HepG2 (cell line): ENCODE results near the gene ATG5. TPM values are rescaled to one million over a fixed set of nuclear protein-coding genes. Genes with fewer than 3 reads are reported as not detected.

Experiments
- ATAC-seq: fragments of 200-7000 bp; cut with Tn5 transposase; 3 replicates; pipeline ENCODE4 v1.9.1; 2020; ENCODE audit warnings: mild to moderate bottlenecking, moderate library complexity
- BruUV-seq: library from RNA; stranded (reverse); fragments of 400-500 nt; replicated peaks from 2 replicates; lab custom pipeline; 2021; lab: Mats Ljungman, UMichigan
- CTCF ChIA-PET: fragments of 300-600 bp; formaldehyde crosslinking; extraction: SDS; loops from one replicate; lab custom pipeline; 2021; ENCODE audit warnings: low total read pairs, inconsistent platforms, low intra/inter-chr PET ratio; lab: Yijun Ruan, JAX
- POLR2A ChIA-PET: fragments of 350-600 bp; sonication (Branson Sonifier 250); formaldehyde crosslinking; loops from one replicate; lab custom pipeline; 2020; ENCODE audit warnings: antibody characterized with exemption, inconsistent platforms; lab: Yijun Ruan, JAX
- DNase-seq: peaks from one replicate; pipeline ENCODE4 v3.0.0-alpha.2; 2015; ENCODE audit warnings: low spot score
- FAIRE-seq: peaks from 3 replicates; lab custom pipeline; 2011; peaks lifted over from hg19 to GRCh38; lab: Jason Lieb, UNC
- H2AFZ ChIP-seq: one replicate; pipeline ENCODE4 v1.6.1; 2011; ENCODE audit warnings: low read length, inconsistent platforms
- H3K27ac ChIP-seq: fragments of 300-600 bp; 3 replicates; pipeline ENCODE4 v1.8.0; 2011; ENCODE audit warnings: mixed run types, mild to moderate bottlenecking, mixed read lengths, low read length, inconsistent platforms; ENCODE audit not compliant: insufficient read depth; ENCODE audit errors: extremely low read length
- H3K27me3 ChIP-seq, 2 experiments: fragments of 200-600 bp in 1 of 2; 2 replicates in 1 of 2; 3 replicates in 1 of 2; pipeline versions ENCODE4 v1.6.0 to v1.8.0; 2011; ENCODE audit warnings: low read length in 2 of 2, mild to moderate bottlenecking in 2 of 2, moderate library complexity in 2 of 2, inconsistent platforms in 1 of 2; ENCODE audit not compliant: insufficient read depth in 2 of 2, control insufficient read depth in 1 of 2
- H3K36me3 ChIP-seq, 2 experiments: fragments of 200-600 bp in 1 of 2; replicated peaks in 1 of 2; 2 replicates in 1 of 2; 3 replicates in 1 of 2; pipeline versions ENCODE4 v1.5.1 to v1.8.0; 2011; ENCODE audit warnings: low read length in 2 of 2, inconsistent platforms in 1 of 2; ENCODE audit not compliant: insufficient read depth in 2 of 2, control insufficient read depth in 1 of 2
- H3K4me1 ChIP-seq: 2 replicates; pipeline ENCODE4 v1.5.1; 2012; ENCODE audit warnings: low read length, inconsistent platforms; ENCODE audit not compliant: insufficient read depth
- H3K4me2 ChIP-seq: 2 replicates; pipeline ENCODE4 v1.6.0; 2011; ENCODE audit warnings: low read depth, low read length, inconsistent platforms
- H3K4me3 ChIP-seq, 3 experiments: fragments of 200-600 bp in 1 of 3; sonication (generic), shearing (Covaris generic) in 1 of 3; replicated peaks in 1 of 3; 2 replicates each; pipeline ENCODE4 v1.5.1; 2011 to 2016; ENCODE audit warnings: low read length in 3 of 3, inconsistent platforms in 2 of 3, low read depth in 2 of 3, mild to moderate bottlenecking in 2 of 3, control low read depth in 1 of 3, mixed read lengths in 1 of 3; ENCODE audit not compliant: insufficient read depth in 1 of 3
- H3K79me2 ChIP-seq: one replicate; pipeline ENCODE4 v1.6.1; 2011; ENCODE audit warnings: low read length, inconsistent platforms; ENCODE audit not compliant: insufficient read depth
- H3K9ac ChIP-seq: 2 replicates; pipeline ENCODE4 v1.6.0; 2011; ENCODE audit warnings: mild to moderate bottlenecking, low read depth, low read length, inconsistent platforms; ENCODE audit not compliant: insufficient read depth
- H3K9me3 ChIP-seq: 2 replicates; pipeline ENCODE4 v1.5.1; 2012; ENCODE audit warnings: mild to moderate bottlenecking, low read length
- H4K20me1 ChIP-seq: 2 replicates; pipeline ENCODE4 v1.6.0; 2011; ENCODE audit warnings: inconsistent platforms, mild to moderate bottlenecking, low read length, moderate library complexity; ENCODE audit not compliant: insufficient read depth
- CENPX ChIP-seq: sonication (generic); formaldehyde crosslinking; IDR thresholded peaks from 2 replicates; pipeline ENCODE4 v1.9.0; 2021; ENCODE audit warnings: mild to moderate bottlenecking, missing genetic modification reagents, moderate library complexity
- HES4 ChIP-seq: sonication (generic); formaldehyde crosslinking; IDR thresholded peaks from 2 replicates; pipeline ENCODE4 v1.9.0; 2021; ENCODE audit warnings: mild to moderate bottlenecking, missing genetic modification reagents, borderline replicate concordance
- HMGA1 ChIP-seq: sonication (generic); formaldehyde crosslinking; conservative IDR thresholded peaks from 2 replicates; pipeline ENCODE4 v1.4.0; 2020; ENCODE audit warnings: missing genetic modification reagents
- MYNN ChIP-seq: sonication (generic); formaldehyde crosslinking; IDR thresholded peaks from 2 replicates; pipeline ENCODE4 v1.4.0; 2020; ENCODE audit warnings: mild to moderate bottlenecking, low read depth, missing genetic modification reagents
- SIN3A ChIP-seq: IDR thresholded peaks from 2 replicates; pipeline ENCODE4 v1.6.1; 2011; ENCODE audit warnings: low read depth, mild to moderate bottlenecking, control low read depth, low read length, borderline replicate concordance
- ZC3H13 ChIP-seq: sonication (generic); formaldehyde crosslinking; IDR thresholded peaks from 2 replicates; pipeline ENCODE4 v1.8.1; 2023; ENCODE audit warnings: mild to moderate bottlenecking, missing genetic modification reagents, moderate library complexity
- ZNF558 ChIP-seq: sonication (generic); formaldehyde crosslinking; IDR thresholded peaks from 2 replicates; pipeline ENCODE4 v1.9.0; 2022; ENCODE audit warnings: mild to moderate bottlenecking, missing genetic modification reagents, borderline replicate concordance
- ZNF674 ChIP-seq: sonication (generic); formaldehyde crosslinking; IDR thresholded peaks from 2 replicates; pipeline ENCODE4 v1.5.0; 2020; ENCODE audit warnings: low read depth, mild to moderate bottlenecking, missing genetic modification reagents
- ZNF737 ChIP-seq: sonication (generic); formaldehyde crosslinking; IDR thresholded peaks from 2 replicates; pipeline ENCODE4 v1.5.0; 2020; ENCODE audit warnings: missing genetic modification reagents, mild to moderate bottlenecking, borderline replicate concordance
- ZNF761 ChIP-seq: sonication (generic); formaldehyde crosslinking; conservative IDR thresholded peaks from 2 replicates; pipeline ENCODE4 v1.4.0; 2020; ENCODE audit warnings: mild to moderate bottlenecking, missing genetic modification reagents
- WGBS: methylation state at CpG from one replicate; pipeline ENCODE4 v1.1.6; 2017; ENCODE audit warnings: low lambda C conversion rate; 5-methylcytosine and 5-hydroxymethylcytosine counted together
- in situ Hi-C: cut with HindIII; loops from 2 replicates; pipeline ENCODE4 v1.10.0; 2017; ENCODE audit warnings: low pct_unique_long_range_greater_than_20kb; ENCODE audit not compliant: extremely low pct_ligation_motif_present
- intact Hi-C: fragments of 100-400 bp; cut with micrococcal nuclease; formaldehyde crosslinking; loops from one replicate; pipeline ENCODE4 v1.10.0; 2022; ENCODE audit not compliant: unreplicated experiment
- polyA plus RNA-seq, 8 experiments: library from polyadenylated mRNA; depleted of rRNA in 3 of 8; stranded (reverse) in 7 of 8; unstranded in 1 of 8; fragments of >200 nt; fragmentation: Illumina TruSeq in 4 of 8; extraction: Trizol in 4 of 8; gene quantifications; 2 replicates each; pipeline versions ENCODE4 v1.2.1 to v1.2.3, GENCODE V29; 2011 to 2016; ENCODE audit warnings: low read depth in 4 of 8, missing spikeins in 1 of 8, mixed read lengths in 1 of 8; ENCODE audit not compliant: insufficient read depth in 1 of 8
- total RNA-seq, 5 experiments: library from RNA; depleted of rRNA; stranded (reverse); fragments of >200 nt; fragmentation: Illumina TruSeq; extraction: Trizol; gene quantifications; 2 replicates each; pipeline ENCODE4 v1.2.3, GENCODE V29; 2016; ENCODE audit warnings: low read depth in 1 of 5
- TF ChIP-seq, protein P1 (sequence below): sonication (generic); formaldehyde crosslinking; IDR thresholded peaks from 2 replicates; pipeline ENCODE4 v1.4.0; 2020; ENCODE audit warnings: missing genetic modification reagents
- TF ChIP-seq, protein P2 (sequence below): sonication (generic); formaldehyde crosslinking; IDR thresholded peaks from 2 replicates; pipeline ENCODE4 v1.4.0; 2020; ENCODE audit warnings: missing genetic modification reagents
- TF ChIP-seq, protein P3 (sequence below): sonication (generic); formaldehyde crosslinking; IDR thresholded peaks from 2 replicates; pipeline ENCODE4 v1.5.0; 2020; ENCODE audit warnings: mild to moderate bottlenecking, missing genetic modification reagents

Gene ATG5
- total and polyA plus RNA-seq, 2 of the 13 experiments (the other 11 are each of a cell fraction or from before 2014, with no cell fraction given): 21.3 to 48.0 TPM

DNA sequence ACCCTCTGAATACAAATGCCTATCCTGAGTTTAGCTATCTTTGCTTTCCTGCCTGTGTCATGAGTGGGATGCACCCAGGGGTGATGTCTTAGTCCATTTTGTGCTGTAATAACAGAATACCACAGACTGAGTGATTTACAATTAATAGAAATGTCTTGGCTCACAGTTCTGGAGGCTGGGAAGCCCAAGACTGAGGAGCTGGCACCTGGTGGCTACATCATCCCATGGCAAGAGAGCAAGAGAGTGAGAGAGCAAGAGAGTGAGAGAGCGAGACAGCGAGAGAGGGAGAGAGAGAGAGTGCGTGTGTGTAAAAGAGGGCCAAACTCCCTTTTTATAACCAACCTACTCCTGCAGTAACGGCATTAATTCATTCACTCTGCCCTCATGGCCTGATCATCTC, 162.6 kb downstream of the ATG5 start:
- no peak for DNase-seq
- no TSS peak for BruUV-seq
- intact Hi-C loops: no loop called here
- ATAC-seq: no peak
- in situ Hi-C loops: no loop called here
- H3K27me3 ChIP-seq: peaks cover 0 to 5% of the 10 kb centered on the region in 2 experiments; a peak in 3 of 5 replicates
- no peaks in the 10 kb centered on the region for H3K36me3 ChIP-seq
- no peak overlapping the region for H2AFZ ChIP-seq
- POLR2A ChIA-PET: no interaction called here
- no peak overlapping the region for H3K27ac ChIP-seq
- H3K4me2 ChIP-seq: peak overlapping the region; percentile 72; the same call in 1 of the 2 replicates
- FAIRE-seq: no peak
- no peaks in the 10 kb centered on the region for H3K9me3 ChIP-seq
- WGBS: 66% methylated on average over 4 of the region's 4 CpGs
- no peaks in the 10 kb centered on the region for H4K20me1 ChIP-seq
- no peak overlapping the region for H3K4me3 ChIP-seq
- H3K9ac ChIP-seq: no peak overlapping the region
- peaks cover 24% of the 10 kb centered on the region for H3K4me1 ChIP-seq
- CTCF ChIA-PET: no interaction called here
- no peaks in the 10 kb centered on the region for H3K79me2 ChIP-seq
- TF ChIP-seq ZNF761 (CRISPR knock-in tag) (no peak), MYNN (no peak), ZNF674 (CRISPR knock-in tag) (no peak), ZNF558 (no peak), SIN3A (no peak), ZNF737 (CRISPR knock-in tag) (no peak), HES4 (no peak), CENPX (CRISPR knock-in tag) (no peak), HMGA1 (CRISPR knock-in tag) (no peak), ZC3H13 (no peak)
- TF ChIP-seq, protein P1, sequence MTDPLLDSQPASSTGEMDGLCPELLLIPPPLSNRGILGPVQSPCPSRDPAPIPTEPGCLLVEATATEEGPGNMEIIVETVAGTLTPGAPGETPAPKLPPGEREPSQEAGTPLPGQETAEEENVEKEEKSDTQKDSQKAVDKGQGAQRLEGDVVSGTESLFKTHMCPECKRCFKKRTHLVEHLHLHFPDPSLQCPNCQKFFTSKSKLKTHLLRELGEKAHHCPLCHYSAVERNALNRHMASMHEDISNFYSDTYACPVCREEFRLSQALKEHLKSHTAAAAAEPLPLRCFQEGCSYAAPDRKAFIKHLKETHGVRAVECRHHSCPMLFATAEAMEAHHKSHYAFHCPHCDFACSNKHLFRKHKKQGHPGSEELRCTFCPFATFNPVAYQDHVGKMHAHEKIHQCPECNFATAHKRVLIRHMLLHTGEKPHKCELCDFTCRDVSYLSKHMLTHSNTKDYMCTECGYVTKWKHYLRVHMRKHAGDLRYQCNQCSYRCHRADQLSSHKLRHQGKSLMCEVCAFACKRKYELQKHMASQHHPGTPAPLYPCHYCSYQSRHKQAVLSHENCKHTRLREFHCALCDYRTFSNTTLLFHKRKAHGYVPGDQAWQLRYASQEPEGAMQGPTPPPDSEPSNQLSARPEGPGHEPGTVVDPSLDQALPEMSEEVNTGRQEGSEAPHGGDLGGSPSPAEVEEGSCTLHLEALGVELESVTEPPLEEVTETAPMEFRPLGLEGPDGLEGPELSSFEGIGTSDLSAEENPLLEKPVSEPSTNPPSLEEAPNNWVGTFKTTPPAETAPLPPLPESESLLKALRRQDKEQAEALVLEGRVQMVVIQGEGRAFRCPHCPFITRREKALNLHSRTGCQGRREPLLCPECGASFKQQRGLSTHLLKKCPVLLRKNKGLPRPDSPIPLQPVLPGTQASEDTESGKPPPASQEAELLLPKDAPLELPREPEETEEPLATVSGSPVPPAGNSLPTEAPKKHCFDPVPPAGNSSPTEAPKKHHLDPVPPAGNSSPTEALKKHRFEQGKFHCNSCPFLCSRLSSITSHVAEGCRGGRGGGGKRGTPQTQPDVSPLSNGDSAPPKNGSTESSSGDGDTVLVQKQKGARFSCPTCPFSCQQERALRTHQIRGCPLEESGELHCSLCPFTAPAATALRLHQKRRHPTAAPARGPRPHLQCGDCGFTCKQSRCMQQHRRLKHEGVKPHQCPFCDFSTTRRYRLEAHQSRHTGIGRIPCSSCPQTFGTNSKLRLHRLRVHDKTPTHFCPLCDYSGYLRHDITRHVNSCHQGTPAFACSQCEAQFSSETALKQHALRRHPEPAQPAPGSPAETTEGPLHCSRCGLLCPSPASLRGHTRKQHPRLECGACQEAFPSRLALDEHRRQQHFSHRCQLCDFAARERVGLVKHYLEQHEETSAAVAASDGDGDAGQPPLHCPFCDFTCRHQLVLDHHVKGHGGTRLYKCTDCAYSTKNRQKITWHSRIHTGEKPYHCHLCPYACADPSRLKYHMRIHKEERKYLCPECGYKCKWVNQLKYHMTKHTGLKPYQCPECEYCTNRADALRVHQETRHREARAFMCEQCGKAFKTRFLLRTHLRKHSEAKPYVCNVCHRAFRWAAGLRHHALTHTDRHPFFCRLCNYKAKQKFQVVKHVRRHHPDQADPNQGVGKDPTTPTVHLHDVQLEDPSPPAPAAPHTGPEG (CRISPR knock-in tag): no peak
- TF ChIP-seq, protein P2, sequence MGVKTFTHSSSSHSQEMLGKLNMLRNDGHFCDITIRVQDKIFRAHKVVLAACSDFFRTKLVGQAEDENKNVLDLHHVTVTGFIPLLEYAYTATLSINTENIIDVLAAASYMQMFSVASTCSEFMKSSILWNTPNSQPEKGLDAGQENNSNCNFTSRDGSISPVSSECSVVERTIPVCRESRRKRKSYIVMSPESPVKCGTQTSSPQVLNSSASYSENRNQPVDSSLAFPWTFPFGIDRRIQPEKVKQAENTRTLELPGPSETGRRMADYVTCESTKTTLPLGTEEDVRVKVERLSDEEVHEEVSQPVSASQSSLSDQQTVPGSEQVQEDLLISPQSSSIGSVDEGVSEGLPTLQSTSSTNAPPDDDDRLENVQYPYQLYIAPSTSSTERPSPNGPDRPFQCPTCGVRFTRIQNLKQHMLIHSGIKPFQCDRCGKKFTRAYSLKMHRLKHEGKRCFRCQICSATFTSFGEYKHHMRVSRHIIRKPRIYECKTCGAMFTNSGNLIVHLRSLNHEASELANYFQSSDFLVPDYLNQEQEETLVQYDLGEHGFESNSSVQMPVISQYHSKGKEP: no peak
- TF ChIP-seq, protein P3, sequence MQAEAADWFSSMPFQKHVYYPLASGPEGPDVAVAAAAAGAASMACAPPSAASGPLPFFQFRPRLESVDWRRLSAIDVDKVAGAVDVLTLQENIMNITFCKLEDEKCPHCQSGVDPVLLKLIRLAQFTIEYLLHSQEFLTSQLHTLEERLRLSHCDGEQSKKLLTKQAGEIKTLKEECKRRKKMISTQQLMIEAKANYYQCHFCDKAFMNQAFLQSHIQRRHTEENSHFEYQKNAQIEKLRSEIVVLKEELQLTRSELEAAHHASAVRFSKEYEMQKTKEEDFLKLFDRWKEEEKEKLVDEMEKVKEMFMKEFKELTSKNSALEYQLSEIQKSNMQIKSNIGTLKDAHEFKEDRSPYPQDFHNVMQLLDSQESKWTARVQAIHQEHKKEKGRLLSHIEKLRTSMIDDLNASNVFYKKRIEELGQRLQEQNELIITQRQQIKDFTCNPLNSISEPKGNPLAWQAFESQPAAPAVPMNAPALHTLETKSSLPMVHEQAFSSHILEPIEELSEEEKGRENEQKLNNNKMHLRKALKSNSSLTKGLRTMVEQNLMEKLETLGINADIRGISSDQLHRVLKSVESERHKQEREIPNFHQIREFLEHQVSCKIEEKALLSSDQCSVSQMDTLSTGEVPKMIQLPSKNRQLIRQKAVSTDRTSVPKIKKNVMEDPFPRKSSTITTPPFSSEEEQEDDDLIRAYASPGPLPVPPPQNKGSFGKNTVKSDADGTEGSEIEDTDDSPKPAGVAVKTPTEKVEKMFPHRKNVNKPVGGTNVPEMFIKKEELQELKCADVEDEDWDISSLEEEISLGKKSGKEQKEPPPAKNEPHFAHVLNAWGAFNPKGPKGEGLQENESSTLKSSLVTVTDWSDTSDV: no peak
